Sigmoid colon (tissue), 7 donors: ENCODE data around the gene MTFMT. TPM values are rescaled to one million over a fixed set of nuclear protein-coding genes. Genes with fewer than 3 reads are reported as not detected.

Experiments
- DNase-seq: peaks from one replicate; pipeline ENCODE4 v3.0.0-alpha.2; 2019
- H3K27ac ChIP-seq, 4 donors: fragments of 200-600 bp; sonication (generic); one replicate each; pipeline ENCODE4 v1.5.1; 2016 to 2019; ENCODE audit warnings: mild to moderate bottlenecking in 1 of 4
- H3K27me3 ChIP-seq, 3 donors: fragments of 200-600 bp; sonication (generic); one replicate each; pipeline ENCODE4 v1.5.1; 2019; ENCODE audit warnings: mild to moderate bottlenecking in 1 of 3
- H3K36me3 ChIP-seq, 4 donors: fragments of 200-600 bp; sonication (generic); one replicate each; pipeline ENCODE4 v1.5.1; 2016 to 2019
- H3K4me1 ChIP-seq, 4 donors: fragments of 200-600 bp; sonication (generic); one replicate each; pipeline ENCODE4 v1.5.1; 2017 to 2019
- H3K4me3 ChIP-seq, 4 donors: fragments of 200-600 bp; sonication (generic); one replicate each; pipeline ENCODE4 v1.5.1; 2017 to 2019; ENCODE audit warnings: mild to moderate bottlenecking in 2 of 4, moderate library complexity in 1 of 4
- H3K9me3 ChIP-seq, 4 donors: fragments of 200-600 bp in 3 of 4; sonication (generic) in 3 of 4; one replicate each; pipeline versions ENCODE4 v1.5.1 to v1.6.1; 2013 to 2019
- CTCF ChIP-seq, 4 experiments: fragments of 450-650 bp in 3 of 4; fragments of 200-600 bp in 1 of 4; IDR thresholded peaks; one replicate each; pipeline ENCODE4 v1.5.1; 2016 to 2019; ENCODE audit warnings: antibody characterized with exemption in 4 of 4, mild to moderate bottlenecking in 3 of 4, moderate library complexity in 2 of 4
- EP300 ChIP-seq, 4 donors: sonication (generic); formaldehyde crosslinking; IDR thresholded peaks; one replicate each; pipeline ENCODE4 v1.6.1; 2017; ENCODE audit warnings: antibody characterized with exemption in 4 of 4
- POLR2A ChIP-seq, 2 donors: fragments of 450-650 bp; IDR thresholded peaks; one replicate each; pipeline ENCODE4 v1.6.1; 2016; ENCODE audit warnings: antibody characterized with exemption in 2 of 2, mild to moderate bottlenecking in 2 of 2, moderate library complexity in 2 of 2
- POLR2AphosphoS5 ChIP-seq, 4 donors: sonication (generic); formaldehyde crosslinking; IDR thresholded peaks; one replicate each; pipeline ENCODE4 v1.6.1; 2017; ENCODE audit warnings: antibody characterized with exemption in 4 of 4
- WGBS, 2 donors: extraction: QIAGEN DNeasy Blood & Tissue Kit; methylation state at CpG; one replicate each; pipeline ENCODE4 v1.1.7; 2013; 5-methylcytosine and 5-hydroxymethylcytosine counted together
- intact Hi-C: fragments of 100-400 bp; cut with DNase I; formaldehyde crosslinking; loops from one replicate; pipeline ENCODE4 v1.15.1; 2023
- polyA plus RNA-seq, 3 donors: library from polyadenylated mRNA; stranded (reverse); fragments of 200-250 nt; gene quantifications; one replicate each; pipeline ENCODE4 v1.2.3, GENCODE V29; 2013
- total RNA-seq, 4 donors: library from RNA; depleted of rRNA; stranded (reverse); fragments of >200 nt; gene quantifications; one replicate each; pipeline ENCODE4 v1.1.0, GENCODE V29; 2016
- donor health status: healthy with polysubstance abuse.
- donor health status: Bipolar disorder and iron deficiency.
- donor health status: healthy.

MTFMT gene
- total and polyA plus RNA-seq, 7 donors = 10.7 to 43.6 (median 31.3) TPM

- Histone ChIP-seq H3K36me3 (no peaks in the 10 kb centered on the region), H3K9me3 (no peaks in the 10 kb centered on the region), H3K27me3 (peaks cover 0 to 7% (median 0%) of the 10 kb centered on the region in 3 donors), H3K27ac (peak overlapping the region; percentile 83 to 96 (median 94)), H3K4me1 (peaks cover 0 to 64% (median 61%) of the 10 kb centered on the region in 4 donors), H3K4me3 (no peak overlapping the region)
- TF ChIP-seq CTCF (IDR thresholded peaks at IDR 0.05) (no peak), POLR2A (IDR thresholded peaks at IDR 0.05) (no peak), POLR2AphosphoS5 (IDR thresholded peaks at IDR 0.05) (no peak), EP300 (IDR thresholded peaks at IDR 0.05) (no peak)
- WGBS, 2 donors = 91 to 92% methylated on average over 3 of the region's 3 CpGs
- intact Hi-C loops = no loop called here
- DNase-seq = no peak
Observed at GRCh38 chr15:65072617-65073016, 43.2 kb upstream of the MTFMT start.

- Histone ChIP-seq H3K9me3 (no peaks in the 10 kb centered on the region), H3K4me3 (no peak overlapping the region), H3K27me3 (peaks cover 0 to 4% (median 0%) of the 10 kb centered on the region in 3 donors), H3K36me3 (no peaks in the 10 kb centered on the region), H3K27ac (peak overlapping the region; percentile 83 to 96 (median 94)), H3K4me1 (peaks cover 0 to 64% (median 58%) of the 10 kb centered on the region in 4 donors)
- 85 to 93% methylated on average over 1 of the region's 1 CpG for WGBS, 2 donors
- intact Hi-C loops = no loop called here
- TF ChIP-seq POLR2AphosphoS5 (IDR thresholded peaks at IDR 0.05) = no peak
- no peak for TF ChIP-seq CTCF (IDR thresholded peaks at IDR 0.05)
- TF ChIP-seq POLR2A (IDR thresholded peaks at IDR 0.05) = no peak
- no peak for TF ChIP-seq EP300 (IDR thresholded peaks at IDR 0.05)
- no peak for DNase-seq
Observed at GRCh38 chr15:65072027-65072426, 42.6 kb upstream of the MTFMT start.

GRCh38 chr15:65071381-65071811, 42.0 kb upstream of the MTFMT start:
- Histone ChIP-seq H3K27me3 (peaks cover 0 to 4% (median 0%) of the 10 kb centered on the region in 3 donors), H3K4me3 (no peak overlapping the region), H3K36me3 (no peaks in the 10 kb centered on the region), H3K27ac (peak overlapping the region; percentile 83 to 96 (median 94)), H3K4me1 (peaks cover 0 to 63% (median 52%) of the 10 kb centered on the region in 4 donors), H3K9me3 (no peaks in the 10 kb centered on the region)
- WGBS, 2 donors = 69 to 71% methylated on average over 5 of the region's 5 CpGs
- TF ChIP-seq POLR2A (IDR thresholded peaks at IDR 0.05) (no peak), EP300 (IDR thresholded peaks at IDR 0.05) (no peak), POLR2AphosphoS5 (IDR thresholded peaks at IDR 0.05) (peak in 2 of 4 donors; percentile 9 to 31), CTCF (IDR thresholded peaks at IDR 0.05) (no peak)
- intact Hi-C loops = no loop called here
- DNase-seq = peak; percentile 93

- H3K4me3 ChIP-seq = no peak overlapping the region
- DNase-seq = no peak
- TF ChIP-seq CTCF (IDR thresholded peaks at IDR 0.05) (no peak), EP300 (IDR thresholded peaks at IDR 0.05) (no peak), POLR2A (IDR thresholded peaks at IDR 0.05) (no peak), POLR2AphosphoS5 (IDR thresholded peaks at IDR 0.05) (no peak)
- H3K27me3 ChIP-seq = peaks cover 0 to 4% (median 0%) of the 10 kb centered on the region in 3 donors
- peak overlapping the region; percentile 83 to 96 (median 94) for H3K27ac ChIP-seq
- peaks cover 0 to 75% (median 60%) of the 10 kb centered on the region in 4 donors for H3K4me1 ChIP-seq
- no peaks in the 10 kb centered on the region for H3K36me3 ChIP-seq
- H3K9me3 ChIP-seq = no peaks in the 10 kb centered on the region
- intact Hi-C loops = no loop called here
- 81 to 84% methylated on average over 5 of the region's 5 CpGs for WGBS, 2 donors
Observed at GRCh38 chr15:65069779-65070546, 40.5 kb upstream of the MTFMT start.
